NOMO-1 treated with dmso at 0.1 percent for 144 hours (cell line): ENCODE data around the gene VBP1.
A peak's percentile ranks its signal among the peaks of the same experiment; 100 is the strongest.
"Not testable (repeated sequence)": the region's sequence is repeated elsewhere in the genome, so short reads cannot be mapped to it uniquely, and the experiment has no call there.

Experiments
- DNase-seq: peaks from one replicate; lab custom pipeline; 2025; ENCODE audit not compliant: unreplicated experiment; lab: John Stamatoyannopoulos, UW

VBP1 gene

GRCh38 chrX:155216179-155216939, at the start of gene VBP1:
VBP1 (plus strand) TSS chrX:155216460; CDS start chrX:155216483, 23 bp downstream.
- peak; percentile 89 for DNase-seq

DNA sequence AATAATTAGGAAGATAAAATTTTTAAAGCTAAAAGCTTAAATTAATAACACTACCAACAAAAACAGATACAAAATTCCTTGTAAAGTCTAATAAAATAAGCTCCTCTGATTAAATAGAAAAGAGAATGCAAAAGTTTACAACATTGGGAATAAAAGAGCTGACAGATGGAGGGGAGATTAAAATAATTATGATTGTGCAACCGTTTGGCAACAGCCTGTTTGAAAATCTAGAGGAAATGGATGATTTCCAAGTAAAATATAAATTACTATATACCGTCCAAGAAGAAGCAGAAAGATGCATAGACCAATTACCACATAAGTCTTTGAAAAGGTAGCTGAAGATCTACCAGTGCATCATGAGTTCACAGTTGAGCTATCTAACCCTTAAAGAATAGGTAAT, 46.4 kb upstream of the VBP1 start:
- DNase-seq: no peak

DNA sequence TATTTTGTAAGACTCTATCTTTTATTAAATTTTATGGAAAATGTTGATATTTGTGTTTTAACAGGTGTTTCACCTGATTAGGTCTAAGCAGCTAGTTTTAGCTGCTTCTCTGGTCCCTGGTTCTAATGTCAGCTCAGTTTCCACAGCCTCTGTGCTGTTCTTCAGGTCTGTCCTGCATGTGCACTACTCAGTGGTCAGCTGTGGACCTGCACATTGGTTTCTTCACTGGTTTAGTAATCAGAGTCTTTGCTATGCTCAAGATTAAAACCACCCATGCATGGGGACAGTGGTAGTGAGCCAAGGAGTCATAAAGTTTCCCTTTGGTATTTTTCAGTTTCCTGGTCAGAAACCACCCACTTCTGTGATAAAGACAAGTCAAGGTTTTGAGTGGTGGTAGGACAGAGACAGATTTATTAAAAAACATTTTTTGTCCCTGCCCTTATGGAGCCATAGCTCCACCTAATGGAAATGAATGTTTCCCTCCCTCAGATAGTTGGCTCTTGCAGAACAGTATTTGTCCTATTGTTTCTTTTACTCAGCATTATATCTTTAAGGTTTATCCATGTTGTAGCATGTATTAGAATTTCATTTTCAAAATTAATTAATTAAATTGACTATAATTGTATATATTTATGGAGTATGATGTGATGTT, 36.8 kb upstream of the VBP1 start:
- no peak for DNase-seq

- peak; percentile 86 for DNase-seq
Observed at GRCh38 chrX:155188786-155189185, 27.5 kb upstream of the VBP1 start.

DNA sequence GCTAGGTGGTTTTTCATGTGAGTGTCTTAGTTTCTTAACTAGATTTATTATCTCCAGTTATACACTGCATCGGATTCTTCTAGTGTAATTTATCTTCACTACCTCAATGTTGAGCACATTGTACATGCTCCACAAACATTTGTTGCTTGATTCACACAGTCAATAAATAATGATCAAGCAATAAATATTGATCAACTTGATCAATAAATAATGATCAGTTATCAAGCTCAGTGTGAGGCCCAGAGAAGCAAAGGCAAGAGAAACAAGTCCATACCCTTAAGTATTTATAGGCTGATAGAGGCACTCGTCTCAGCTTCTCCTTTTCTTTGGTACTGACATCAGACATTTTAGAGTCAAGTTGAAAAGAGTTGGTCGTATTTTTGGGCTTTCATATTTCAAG, 5.1 kb upstream of the VBP1 start:
- no peak for DNase-seq

DNA sequence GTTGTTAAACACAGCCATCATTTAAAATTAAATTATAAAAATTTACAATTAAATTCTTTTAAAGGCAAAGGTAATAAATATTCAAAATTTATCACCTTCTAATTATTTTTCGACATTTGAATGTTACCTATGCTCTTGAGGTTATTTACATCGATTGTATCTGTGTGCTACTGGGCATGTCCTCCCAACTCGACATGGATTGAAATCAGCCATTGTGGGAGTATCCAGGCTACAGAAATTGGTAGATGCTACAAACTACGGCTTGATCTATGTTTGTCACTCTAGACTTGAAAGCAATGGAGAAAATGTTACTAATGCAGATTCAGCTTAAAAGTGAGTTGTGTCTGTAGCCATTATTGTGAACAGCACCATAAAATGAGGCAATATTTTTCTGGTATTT, 2.5 kb upstream of the VBP1 start:
- DNase-seq: no peak

DNA sequence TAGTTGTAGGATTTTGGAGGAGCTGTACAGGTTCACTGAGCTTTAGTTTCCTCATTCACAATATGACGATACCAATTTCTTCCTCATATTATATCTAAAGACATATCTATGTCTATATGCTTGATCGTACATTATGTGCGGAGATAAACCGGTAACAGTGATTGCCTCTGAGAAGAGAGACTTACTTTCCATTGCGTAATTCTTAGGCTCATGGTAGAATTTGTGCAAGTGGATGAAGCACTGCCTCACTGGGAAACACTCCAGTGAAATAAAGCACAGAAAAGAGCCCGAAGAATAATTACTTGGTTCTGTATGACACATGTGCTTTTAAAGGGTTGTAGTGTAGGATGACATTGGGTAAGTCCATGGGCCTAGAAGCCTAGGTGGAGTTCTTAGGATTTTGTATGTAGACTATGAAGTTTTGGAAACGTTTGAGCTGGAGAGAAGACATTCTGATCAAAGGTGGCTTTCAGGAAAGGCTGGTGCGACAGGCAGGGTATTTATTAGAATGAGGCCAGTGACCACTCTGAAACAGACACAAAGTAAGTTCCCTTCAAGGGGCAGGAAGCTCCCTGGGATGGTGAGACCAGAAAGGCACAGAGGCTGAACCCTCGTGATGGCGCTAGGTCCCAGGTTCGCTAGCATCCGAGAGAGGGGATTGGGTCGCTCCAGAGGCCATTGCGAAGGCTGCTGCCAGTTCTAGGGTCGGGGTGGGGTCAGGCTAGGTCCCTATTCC, 649 bp upstream of the VBP1 start:
- no peak for DNase-seq

GRCh38 chrX:155216940-155217440, 730 bp downstream of the VBP1 start:
- no peak for DNase-seq

- DNase-seq: no peak
Observed at GRCh38 chrX:155218777-155219176, 2.5 kb downstream of the VBP1 start.

DNA sequence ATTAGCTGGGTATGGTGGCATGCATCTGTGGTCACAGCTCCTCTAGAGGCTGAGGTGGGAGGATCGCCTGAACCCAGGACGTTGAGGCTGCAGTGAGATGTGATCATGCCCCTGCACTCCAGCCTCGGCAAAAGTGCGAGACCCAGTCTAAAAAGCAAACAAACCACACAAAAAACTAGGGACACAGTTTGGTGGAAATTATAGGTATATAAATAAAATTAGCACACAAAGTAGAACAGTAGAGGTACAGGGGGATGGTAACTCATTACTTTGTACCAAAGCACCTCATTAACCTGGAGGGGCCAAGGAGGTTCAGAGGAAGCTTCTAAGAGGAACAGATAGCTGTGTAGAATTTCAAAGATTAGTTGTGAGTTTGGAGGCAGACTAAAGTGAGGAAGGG, 5.1 kb downstream of the VBP1 start:
- DNase-seq: no peak

GRCh38 chrX:155223746-155224145, 7.5 kb downstream of the VBP1 start:
- not testable (repeated sequence) for DNase-seq

GRCh38 chrX:155225774-155226173, 9.5 kb downstream of the VBP1 start:
- DNase-seq: no peak

DNA sequence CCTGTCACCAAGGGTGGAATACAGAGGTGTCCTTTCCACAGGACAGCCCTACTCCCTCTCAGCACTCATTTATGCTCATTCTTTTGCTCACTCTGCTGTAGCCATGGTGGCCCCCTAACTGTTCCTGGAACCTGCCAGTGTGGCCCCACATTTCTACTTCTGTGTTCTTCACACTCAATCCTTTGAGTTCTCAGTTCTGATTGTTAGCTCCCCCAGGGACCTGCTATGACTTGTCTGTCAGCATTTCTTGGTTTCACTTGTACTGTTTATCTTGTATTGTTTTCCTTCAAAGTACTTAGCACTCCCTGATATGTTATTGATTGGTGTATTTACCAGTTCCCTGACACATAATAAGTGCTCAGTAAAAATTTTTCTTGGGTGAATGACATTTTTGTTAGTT, 14.9 kb downstream of the VBP1 start:
- DNase-seq: no peak

GRCh38 chrX:155235891-155236290, 19.6 kb downstream of the VBP1 start:
- no peak for DNase-seq

DNA sequence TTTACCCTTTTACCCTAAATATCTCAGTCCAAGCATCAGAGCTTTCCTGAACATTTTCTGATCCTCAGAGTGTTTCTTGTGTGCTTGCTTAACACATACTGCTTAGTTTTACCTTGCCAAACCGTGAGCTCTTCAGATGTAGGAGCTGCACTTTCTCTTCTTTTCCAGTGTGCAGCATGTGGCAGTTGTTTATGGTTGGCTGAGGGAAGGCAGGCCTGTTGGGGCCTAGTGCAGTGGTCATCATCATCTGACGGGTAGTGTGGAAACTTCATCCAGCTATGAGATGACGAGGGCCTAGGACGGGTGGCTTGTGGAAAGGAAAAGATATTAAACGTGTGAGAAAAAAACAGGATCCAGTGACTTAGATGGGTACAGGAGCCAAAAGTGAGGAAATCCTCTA, 21.5 kb downstream of the VBP1 start:
- DNase-seq: no peak

DNA sequence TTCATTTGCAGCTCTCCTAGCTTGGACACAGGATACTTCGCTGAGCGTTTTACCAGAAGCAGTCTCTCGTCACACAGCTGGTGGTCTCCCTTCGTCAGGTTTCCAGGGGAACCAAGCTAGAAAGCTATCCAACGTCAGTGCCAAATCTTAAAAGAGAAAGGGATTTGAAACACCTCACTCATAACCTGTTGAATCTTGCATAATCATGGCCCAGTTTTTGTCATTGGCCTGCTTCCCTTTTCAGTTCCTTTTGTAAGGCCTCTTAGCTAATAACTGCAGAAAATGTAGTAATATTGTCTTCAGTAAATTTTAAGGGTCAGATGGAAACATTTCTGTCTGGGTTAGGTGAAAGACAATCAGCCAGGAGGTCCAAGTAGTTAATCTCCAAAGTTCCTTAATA, 26.0 kb downstream of the VBP1 start:
- DNase-seq: peak; percentile 61

DNA sequence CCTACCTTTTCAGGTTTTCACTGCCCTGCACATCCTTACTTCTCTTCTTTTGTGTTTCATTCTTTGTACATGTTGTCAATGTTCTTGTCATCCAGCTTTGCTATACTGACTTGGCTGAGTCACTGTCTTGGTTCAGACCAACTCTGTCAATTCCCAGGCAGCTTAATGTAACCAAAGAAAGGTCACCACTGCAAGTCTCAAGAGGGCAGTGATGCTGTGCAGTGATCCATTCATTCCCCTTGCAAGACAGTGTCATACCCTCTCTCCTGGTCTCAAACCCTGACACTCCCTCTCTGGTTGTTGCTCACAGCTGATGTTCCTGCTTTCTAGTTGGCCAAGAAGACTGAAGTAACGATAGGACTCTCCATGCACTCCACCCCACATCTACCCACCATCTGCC, 30.5 kb downstream of the VBP1 start:
- no peak for DNase-seq

GRCh38 chrX:155247497-155247896, 31.2 kb downstream of the VBP1 start:
- DNase-seq: no peak

- no peak for DNase-seq
Observed at GRCh38 chrX:155251391-155251790, 35.1 kb downstream of the VBP1 start.

DNA sequence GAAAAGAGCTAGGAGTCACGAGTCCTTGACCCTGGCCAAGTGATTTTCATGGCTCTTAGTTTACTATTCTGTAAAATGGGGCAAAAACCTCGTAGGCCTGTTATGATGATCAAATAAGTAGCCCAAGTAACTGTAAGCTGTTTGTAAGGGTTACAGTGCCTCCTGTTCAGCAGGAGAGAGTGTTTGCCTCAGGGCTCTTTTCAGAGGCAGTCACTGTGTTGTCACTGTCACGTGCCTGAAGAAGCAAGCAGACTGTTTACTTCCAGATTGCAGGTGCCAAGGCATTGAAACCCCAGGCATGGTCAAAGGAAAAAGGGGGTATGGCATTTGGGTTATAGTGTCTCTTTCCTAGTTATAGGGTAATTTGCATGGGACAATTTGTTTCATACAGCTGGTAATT, 43.5 kb downstream of the VBP1 start:
- DNase-seq: no peak

GRCh38 chrX:155262970-155263754, 46.9 kb downstream of the VBP1 start:
- DNase-seq: no peak
